Astrocyte (in vitro differentiated cells and primary cell): Measurements from ENCODE around the gene TRIP13.

Experiments used
- CTCF ChIP-seq: IDR thresholded peaks from 2 replicates; pipeline ENCODE4 v1.5.1; 2011; ENCODE audit warnings: low read depth, mild to moderate bottlenecking, inconsistent platforms, low read length, moderate library complexity; ENCODE audit not compliant: insufficient read depth
- EZH2 ChIP-seq: IDR thresholded peaks from 2 replicates; pipeline ENCODE4 v1.6.1; 2012; ENCODE audit warnings: mild to moderate bottlenecking, low read length, inconsistent platforms; ENCODE audit not compliant: insufficient read depth

- TF ChIP-seq CTCF: no peak
- no peak for TF ChIP-seq EZH2
These were observed 24.1 kb upstream of the TRIP13 start for GRCh38 chr5:868428-869135.
